Activated CD4-positive, alpha-beta T cell treated with anti-CD3 and anti-CD28 coated beads, Interleukin-2, amount 10 ng/mL, durations not matched to agents 24 days and 14 days (primary cell): ENCODE results near the gene MGAT4A. TPM values are rescaled to one million over a fixed set of nuclear protein-coding genes. Genes with fewer than 3 reads are reported as not detected.
"Not testable (repeated sequence)": the region's sequence is repeated elsewhere in the genome, so short reads cannot be mapped to it uniquely, and the experiment has no call there.

Experiments used
- DNase-seq: peaks from one replicate; pipeline ENCODE4 v3.0.0; 2022
- H3K27ac Mint-ChIP-seq: one replicate; pipeline ENCODE4 v1.8.0; 2022; ENCODE audit warnings: mild to moderate bottlenecking, mixed read lengths
- H3K27me3 Mint-ChIP-seq: one replicate; pipeline ENCODE4 v1.8.0; 2022; ENCODE audit warnings: mixed read lengths
- H3K36me3 Mint-ChIP-seq: one replicate; pipeline ENCODE4 v1.8.0; 2022; ENCODE audit warnings: low read depth, mild to moderate bottlenecking, mixed read lengths
- H3K4me1 Mint-ChIP-seq: one replicate; pipeline ENCODE4 v1.8.0; 2021; ENCODE audit warnings: mixed read lengths
- H3K4me3 Mint-ChIP-seq: one replicate; pipeline ENCODE4 v1.8.0; 2022; ENCODE audit warnings: mild to moderate bottlenecking, moderate library complexity, mixed read lengths
- H3K9me3 Mint-ChIP-seq: one replicate; pipeline ENCODE4 v1.8.0; 2021; ENCODE audit warnings: mixed read lengths
- intact Hi-C: fragments of 100-400 bp; cut with micrococcal nuclease; formaldehyde crosslinking; loops from one replicate; pipeline ENCODE4 v1.15.1; 2023
- total RNA-seq: library from RNA; stranded (reverse); gene quantifications from 2 replicates; pipeline ENCODE4 v1.2.3, GENCODE V29; 2022

MGAT4A gene
- total RNA-seq, 1 donor from 2014 or later, result 49.2 TPM

DNA sequence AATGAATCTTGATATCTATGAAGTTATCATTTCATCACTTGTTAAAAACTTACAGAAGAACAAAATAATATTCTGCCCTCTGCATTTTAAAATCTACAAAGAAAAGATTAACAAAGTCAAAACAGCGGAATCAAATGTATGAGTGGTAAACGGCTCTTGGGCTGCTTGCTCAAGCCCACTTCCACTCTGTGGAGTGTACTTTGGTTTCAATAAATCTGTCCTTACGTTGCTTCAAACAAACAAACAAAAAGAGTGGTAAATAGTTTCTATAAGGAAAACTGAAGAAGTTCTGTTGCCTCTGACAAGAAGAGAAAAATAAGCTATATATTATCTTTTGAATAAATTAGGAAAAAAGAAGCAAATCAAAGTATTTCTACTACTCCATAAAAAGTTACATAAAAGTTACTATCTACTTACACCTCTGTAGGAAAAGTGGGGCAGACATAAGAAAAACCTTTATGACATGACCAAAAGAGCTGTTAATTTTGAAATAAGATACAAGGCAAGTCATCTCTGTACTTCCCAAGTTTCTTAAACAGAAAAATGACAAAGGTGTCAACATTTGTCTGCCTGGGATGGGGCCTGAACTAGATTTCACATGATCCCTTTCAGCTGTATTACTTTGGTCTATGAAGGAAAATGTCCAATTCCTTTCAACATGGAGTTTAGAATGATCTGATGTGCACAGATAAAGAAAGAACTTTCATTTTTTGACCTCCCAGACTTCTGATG, 56.5 kb downstream of the MGAT4A start:
- Mint-ChIP-seq H3K36me3 (peaks cover 62% of the 10 kb centered on the region), H3K27me3 (no peaks in the 10 kb centered on the region), H3K4me3 (no peak overlapping the region), H3K9me3 (peaks cover 16% of the 10 kb centered on the region), H3K4me1 (peaks cover 23% of the 10 kb centered on the region), H3K27ac (peak overlapping the region; percentile 52)
- intact Hi-C loops, result no loop called here
- DNase-seq, result no peak

DNA sequence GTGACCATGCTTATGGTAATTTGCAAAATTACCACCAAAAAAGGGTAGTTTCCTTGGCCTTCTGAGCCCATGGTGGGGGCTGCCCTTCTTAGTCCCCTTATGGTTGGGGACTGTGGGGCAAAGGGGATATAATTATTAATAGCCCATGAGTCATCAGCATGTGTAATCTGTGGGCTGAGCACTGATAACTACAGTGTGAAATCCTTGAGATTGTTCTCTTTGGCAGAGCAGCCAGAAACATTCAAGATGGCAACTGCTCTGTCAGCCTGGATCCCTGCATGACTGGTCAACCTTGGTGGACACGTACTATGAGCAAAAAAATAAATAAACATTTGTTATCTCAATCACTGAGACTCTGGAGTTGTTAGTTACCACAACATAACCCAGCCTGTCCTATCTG, 61.3 kb downstream of the MGAT4A start:
- peaks cover 40% of the 10 kb centered on the region for H3K4me1 Mint-ChIP-seq
- intact Hi-C loops, result loop anchor here (10.0 kb wide), 1 partner anchor 485 kb away; the partner anchor contains the start of genes LIPT1 and TSGA10
- H3K27ac Mint-ChIP-seq, result no peak overlapping the region
- no peaks in the 10 kb centered on the region for H3K27me3 Mint-ChIP-seq
- no peak for DNase-seq
- no peak overlapping the region for H3K4me3 Mint-ChIP-seq
- peaks cover 33% of the 10 kb centered on the region for H3K9me3 Mint-ChIP-seq
- peaks cover 90% of the 10 kb centered on the region for H3K36me3 Mint-ChIP-seq

DNA sequence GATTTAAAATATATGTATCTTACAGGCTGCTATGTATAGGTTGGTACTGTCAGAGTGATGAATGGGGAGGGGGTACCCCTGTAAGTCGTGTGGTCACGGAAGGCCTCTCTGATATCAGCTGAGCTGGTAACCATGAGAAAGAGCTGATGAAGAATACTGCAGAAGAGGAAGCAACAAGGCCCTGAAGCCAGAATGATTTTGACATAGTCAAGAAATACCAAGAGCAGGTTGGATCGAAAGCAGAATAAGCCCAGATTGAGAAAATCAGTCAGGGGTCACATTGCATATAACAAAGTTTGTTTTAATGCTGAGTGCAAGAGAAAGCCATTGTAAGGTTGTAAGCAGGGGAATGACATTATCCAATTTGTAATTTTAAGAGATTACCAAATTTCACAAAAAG, 65.3 kb downstream of the MGAT4A start:
- Mint-ChIP-seq H3K36me3 (peaks cover 67% of the 10 kb centered on the region), H3K9me3 (peaks cover 20% of the 10 kb centered on the region), H3K27ac (peak overlapping the region; percentile 75), H3K4me1 (peaks cover 52% of the 10 kb centered on the region), H3K27me3 (no peaks in the 10 kb centered on the region), H3K4me3 (peak overlapping the region; percentile 19)
- intact Hi-C loops, result loop anchor here (10.0 kb wide), 1 partner anchor 489 kb away; the partner anchor contains the start of genes LIPT1 and TSGA10
- no peak for DNase-seq

DNA sequence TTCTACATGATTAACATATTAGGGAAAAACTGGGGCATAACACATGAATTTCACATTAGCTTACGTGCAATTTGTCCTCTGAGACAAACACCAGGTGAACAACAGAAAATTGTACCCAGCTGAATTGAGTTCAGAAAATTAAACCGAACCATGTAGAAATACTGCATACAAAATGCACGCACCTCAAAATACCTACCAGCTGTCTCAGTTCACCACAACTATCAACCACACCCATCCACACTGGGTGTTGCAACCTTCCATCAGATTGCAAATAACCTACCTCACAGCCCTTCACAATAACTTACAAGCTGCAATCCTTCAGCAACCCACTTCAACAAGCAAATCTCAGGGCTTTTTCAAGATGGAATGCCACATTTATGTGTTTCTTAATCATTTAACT, 66.6 kb downstream of the MGAT4A start:
- no peaks in the 10 kb centered on the region for H3K27me3 Mint-ChIP-seq
- peak overlapping the region; percentile 100 for H3K27ac Mint-ChIP-seq
- intact Hi-C loops, result loop anchor here (10.0 kb wide), 1 partner anchor 490 kb away; the partner anchor contains the start of genes LIPT1 and TSGA10
- peak overlapping the region; percentile 39 for H3K4me3 Mint-ChIP-seq
- peak; percentile 88 for DNase-seq
- peaks cover 21% of the 10 kb centered on the region for H3K9me3 Mint-ChIP-seq
- peaks cover 59% of the 10 kb centered on the region for H3K4me1 Mint-ChIP-seq
- H3K36me3 Mint-ChIP-seq, result peaks cover 62% of the 10 kb centered on the region

DNA sequence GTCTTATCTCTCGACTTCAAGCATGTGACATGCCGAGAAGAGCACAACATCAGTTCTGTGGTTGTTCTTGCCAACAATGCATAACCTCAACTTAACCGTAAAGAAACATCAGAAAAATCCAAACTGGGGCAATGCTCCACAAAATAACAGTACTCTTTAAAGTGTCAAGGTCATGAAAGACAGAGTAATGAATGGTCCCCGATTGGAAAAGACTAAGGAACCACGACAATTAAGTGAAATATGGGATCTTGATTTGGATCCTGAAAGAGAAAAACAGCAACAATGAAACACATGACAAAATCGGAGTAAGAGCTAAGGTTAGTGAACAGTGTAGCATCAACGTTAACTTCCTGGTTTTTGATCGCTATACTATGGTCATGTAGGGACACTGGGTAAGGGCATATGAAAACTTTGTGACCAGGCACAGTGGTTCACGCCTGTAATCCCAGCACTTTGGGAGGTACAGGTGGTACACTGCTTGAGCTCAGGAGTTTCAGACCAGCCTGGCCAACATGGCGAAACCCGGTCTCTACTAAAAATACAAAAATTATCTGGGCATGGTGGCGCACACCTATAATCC, 67.3 kb downstream of the MGAT4A start:
- H3K4me3 Mint-ChIP-seq, result peak overlapping the region; percentile 97
- DNase-seq, result peak; percentile 80
- H3K4me1 Mint-ChIP-seq, result peaks cover 60% of the 10 kb centered on the region
- H3K27me3 Mint-ChIP-seq, result no peaks in the 10 kb centered on the region
- intact Hi-C loops, result loop anchor here (1.0 to 10.0 kb wide), 4 partner anchors 29 to 491 kb away; partner anchors contain the start of genes LIPT1 and TSGA10
- H3K27ac Mint-ChIP-seq, result peak overlapping the region; percentile 100
- H3K36me3 Mint-ChIP-seq, result peaks cover 56% of the 10 kb centered on the region
- H3K9me3 Mint-ChIP-seq, result peaks cover 21% of the 10 kb centered on the region

DNA sequence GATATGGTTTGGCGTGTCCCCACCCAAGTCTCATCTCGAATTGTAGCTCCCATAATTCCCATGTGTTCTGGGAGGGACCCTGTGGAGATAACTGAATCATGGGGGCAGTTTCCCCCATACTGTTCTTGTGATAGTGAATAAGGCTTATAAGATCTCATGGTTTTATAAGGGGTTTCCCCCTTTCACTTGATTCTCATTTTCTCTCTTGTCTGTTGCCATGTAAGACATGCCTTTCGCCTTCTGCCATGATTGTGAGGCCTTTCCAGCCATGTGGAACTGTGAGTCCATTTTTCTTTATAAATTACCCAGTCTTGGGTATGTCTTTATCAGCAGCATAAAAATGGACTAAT, 71.5 kb downstream of the MGAT4A start:
- not testable (repeated sequence) for H3K9me3 Mint-ChIP-seq, DNase-seq, H3K27me3 Mint-ChIP-seq
- peaks cover 29% of the 10 kb centered on the region for H3K36me3 Mint-ChIP-seq
- peaks cover 64% of the 10 kb centered on the region for H3K4me1 Mint-ChIP-seq
- intact Hi-C loops, result loop anchor here (1.0 to 2.0 kb wide), 2 partner anchors 70 to 677 kb away; partner anchors contain the start of genes EIF5B and TXNDC9
- peak overlapping the region; percentile 95 for H3K27ac Mint-ChIP-seq
- peak overlapping the region; percentile 82 for H3K4me3 Mint-ChIP-seq

DNA sequence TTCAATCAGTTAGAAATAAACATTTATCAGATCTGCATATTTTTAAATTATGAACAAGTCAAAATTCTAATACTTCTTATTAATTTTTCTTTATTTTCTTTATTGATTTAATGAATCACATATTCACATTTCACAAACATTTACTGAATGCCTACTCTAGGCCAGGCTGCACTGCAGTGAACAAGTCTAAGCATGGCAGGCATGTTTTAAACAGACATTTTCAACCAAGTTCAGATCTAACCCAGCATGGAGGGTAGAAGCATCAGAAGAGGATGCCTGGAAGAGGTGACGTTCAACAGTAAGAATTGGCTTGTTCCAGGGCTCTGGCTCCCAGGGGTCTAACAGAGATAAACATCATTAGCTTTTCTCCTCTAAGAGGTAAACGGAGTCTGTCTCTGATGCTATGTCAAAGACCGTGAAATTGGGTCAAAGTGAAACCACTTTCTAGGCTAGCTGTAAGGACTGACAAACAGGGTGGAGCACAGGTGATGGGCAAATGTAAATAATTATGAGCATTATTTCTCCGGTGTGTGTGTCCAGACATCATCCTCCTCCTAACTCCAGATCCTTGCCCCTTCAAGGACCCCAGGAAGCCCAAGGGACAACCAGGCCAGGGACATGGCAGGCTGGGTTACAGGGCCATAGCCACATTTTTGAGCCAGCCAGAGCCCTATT, 72.0 kb downstream of the MGAT4A start:
- Mint-ChIP-seq H3K36me3 (peaks cover 32% of the 10 kb centered on the region), H3K4me1 (peaks cover 65% of the 10 kb centered on the region), H3K9me3 (peaks cover 4% of the 10 kb centered on the region), H3K27ac (peak overlapping the region; percentile 95), H3K27me3 (no peaks in the 10 kb centered on the region), H3K4me3 (peak overlapping the region; percentile 82)
- intact Hi-C loops, result loop anchor here (1.0 to 2.0 kb wide), 2 partner anchors 70 to 678 kb away; partner anchors contain the start of genes EIF5B and TXNDC9
- peak; percentile 77 for DNase-seq

DNA sequence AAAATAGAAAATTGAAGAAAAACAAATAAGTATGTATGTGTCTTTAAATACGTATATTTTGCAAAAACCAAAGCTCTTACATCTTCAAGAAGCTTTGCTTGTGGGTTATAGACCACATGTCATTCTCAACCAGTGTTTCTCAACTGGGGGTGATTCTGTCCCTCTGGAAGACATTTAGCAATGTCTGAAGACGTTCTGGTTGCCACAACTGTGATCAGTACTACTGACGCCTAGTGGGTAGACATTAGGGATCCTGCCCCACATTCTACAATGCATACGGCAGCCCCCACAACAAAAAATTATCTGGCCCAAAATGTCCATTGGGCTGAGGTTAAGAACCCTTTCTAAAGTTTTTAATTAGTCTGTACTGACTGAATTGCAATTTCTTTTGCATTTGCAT, 74.1 kb downstream of the MGAT4A start:
- H3K9me3 Mint-ChIP-seq, result peaks cover 4% of the 10 kb centered on the region
- peak; percentile 79 for DNase-seq
- H3K36me3 Mint-ChIP-seq, result peaks cover 43% of the 10 kb centered on the region

DNA sequence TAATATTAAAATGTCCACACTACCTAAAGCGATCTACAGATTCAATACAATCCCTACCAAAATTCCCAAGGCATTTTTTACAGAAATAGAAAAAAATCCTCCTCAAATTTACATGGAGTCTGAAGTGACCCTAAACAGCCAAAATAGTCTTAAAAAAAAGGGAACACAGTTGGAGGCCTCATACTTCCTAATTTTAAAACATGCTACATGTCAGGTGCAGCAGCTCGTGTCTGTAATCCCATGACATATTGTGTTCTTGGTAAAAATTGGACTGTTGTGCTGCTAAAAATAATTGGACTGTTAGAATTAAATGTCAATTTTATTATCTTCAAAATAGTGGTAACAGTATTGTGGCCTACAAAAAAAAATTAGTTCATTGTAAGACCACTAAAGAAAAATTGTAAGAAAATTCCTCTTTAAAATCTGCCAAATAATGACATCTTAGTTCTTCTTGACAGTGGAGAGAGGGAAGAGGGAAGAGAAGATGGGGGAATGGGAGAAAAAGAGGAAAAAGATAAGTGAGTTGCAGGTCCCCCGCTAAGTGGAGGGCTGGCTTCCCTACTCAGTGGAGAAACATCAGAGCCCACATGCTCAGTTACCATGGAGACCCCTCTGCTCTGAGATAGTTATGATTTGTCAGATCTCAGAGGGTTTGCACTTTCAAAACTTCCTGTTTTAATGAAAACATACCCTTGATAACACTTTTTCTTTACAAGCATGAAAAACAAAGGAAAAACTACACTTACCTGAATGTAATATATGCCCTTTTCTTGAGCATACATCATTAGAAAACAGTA, 76.0 kb downstream of the MGAT4A start:
- H3K27me3 Mint-ChIP-seq, result no peaks in the 10 kb centered on the region
- DNase-seq, result peak; percentile 72
- peaks cover 46% of the 10 kb centered on the region for H3K36me3 Mint-ChIP-seq
- peak overlapping the region; percentile 36 for H3K4me3 Mint-ChIP-seq
- peak overlapping the region; percentile 43 for H3K27ac Mint-ChIP-seq
- H3K4me1 Mint-ChIP-seq, result peaks cover 71% of the 10 kb centered on the region
- H3K9me3 Mint-ChIP-seq, result peaks cover 5% of the 10 kb centered on the region
- intact Hi-C loops, result no loop called here

More for the DNA sequence above, 74.1 kb downstream of the MGAT4A start:
- Mint-ChIP-seq H3K27me3 (no peaks in the 10 kb centered on the region), H3K4me3 (peak overlapping the region; percentile 61), H3K27ac (peak overlapping the region; percentile 83), H3K4me1 (peaks cover 70% of the 10 kb centered on the region)
- intact Hi-C loops, result no loop called here

DNA sequence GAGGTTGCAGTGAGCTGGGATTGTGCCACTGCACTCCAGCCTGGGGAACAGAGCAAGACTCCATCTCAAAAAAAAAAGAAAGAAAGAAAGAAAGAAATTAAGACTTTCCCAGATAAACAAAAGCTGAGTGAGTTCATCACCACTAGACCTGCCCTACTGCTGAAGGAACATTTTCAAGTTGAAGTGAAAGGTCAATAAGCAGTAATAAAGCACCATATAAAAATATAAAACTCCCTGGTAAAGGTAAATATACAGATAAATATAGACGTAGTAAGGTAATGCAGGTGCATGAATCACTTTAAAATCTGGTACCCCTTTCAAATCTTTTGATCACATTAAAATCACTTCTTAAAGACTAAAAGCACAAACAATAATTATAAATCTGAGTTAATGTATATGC, 79.9 kb downstream of the MGAT4A start:
- Mint-ChIP-seq H3K4me1 (peaks cover 60% of the 10 kb centered on the region), H3K27me3 (no peaks in the 10 kb centered on the region), H3K4me3 (no peak overlapping the region), H3K9me3 (peaks cover 6% of the 10 kb centered on the region), H3K36me3 (peaks cover 58% of the 10 kb centered on the region), H3K27ac (no peak overlapping the region)
- intact Hi-C loops, result no loop called here
- DNase-seq, result no peak

DNA sequence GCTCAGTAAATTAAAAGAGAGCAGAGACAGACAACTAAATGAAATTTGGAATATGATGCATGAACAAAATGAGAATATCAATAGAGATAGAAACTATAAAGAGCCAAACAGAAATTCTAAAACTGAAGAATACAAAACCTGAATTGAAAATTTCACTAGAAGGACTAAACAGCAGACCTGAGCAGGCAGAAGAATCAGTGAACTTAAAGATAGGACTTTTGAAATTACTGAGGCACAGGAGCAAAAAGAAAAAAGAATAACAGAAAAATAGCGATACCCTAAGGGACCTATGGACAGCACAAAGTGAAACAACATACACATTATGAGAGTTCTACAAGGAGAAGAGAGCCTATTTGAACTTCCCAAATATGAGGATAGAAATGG, 80.9 kb downstream of the MGAT4A start:
- no peak for DNase-seq
- Mint-ChIP-seq H3K27me3 (no peaks in the 10 kb centered on the region), H3K9me3 (peaks cover 6% of the 10 kb centered on the region), H3K27ac (peak overlapping the region; percentile 45), H3K4me3 (no peak overlapping the region), H3K36me3 (peaks cover 59% of the 10 kb centered on the region), H3K4me1 (peaks cover 52% of the 10 kb centered on the region)
- intact Hi-C loops, result loop anchor here (1.0 to 2.0 kb wide), 4 partner anchors 13 to 416 kb away; no protein-coding TSS in a partner anchor

DNA sequence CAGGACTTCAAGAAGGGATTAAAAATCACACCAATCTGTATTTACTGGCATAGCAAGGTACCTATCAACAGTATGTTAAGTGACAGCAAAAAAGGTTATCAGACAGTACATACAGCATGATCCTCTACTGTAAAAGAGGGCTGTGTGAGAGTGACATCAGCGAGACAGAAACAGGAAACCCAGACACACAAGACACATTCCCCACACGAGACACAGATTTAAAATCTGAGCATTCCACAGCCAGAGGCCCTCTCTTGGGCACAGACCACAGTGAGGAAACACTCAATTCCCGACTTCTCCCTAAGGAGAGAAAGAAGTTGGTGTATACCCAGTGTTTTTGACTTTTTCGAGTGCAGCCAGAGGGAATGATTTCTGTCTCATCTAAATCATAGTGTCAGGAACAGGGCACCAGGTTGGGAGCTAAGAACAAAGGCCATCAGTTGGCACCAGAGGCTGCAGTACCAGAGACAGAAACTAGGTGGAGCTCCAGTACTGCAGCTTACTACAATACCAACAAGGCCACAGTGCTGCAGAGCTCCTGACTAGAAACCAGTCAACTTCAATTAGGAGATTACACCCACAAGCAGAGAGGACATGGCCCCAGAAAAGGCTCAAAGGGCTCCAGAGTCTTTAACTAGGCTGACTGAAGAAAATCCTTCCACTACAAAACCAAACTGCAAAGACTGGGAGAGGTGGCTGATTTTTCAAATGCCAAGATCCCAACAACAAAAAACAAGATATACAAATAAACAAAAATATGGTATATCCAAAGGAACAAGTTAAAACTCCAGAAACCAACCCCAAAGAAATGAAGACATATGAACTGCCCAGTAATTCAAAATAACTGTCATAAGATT, 81.6 kb downstream of the MGAT4A start:
- H3K4me1 Mint-ChIP-seq, result peaks cover 47% of the 10 kb centered on the region
- H3K36me3 Mint-ChIP-seq, result peaks cover 58% of the 10 kb centered on the region
- intact Hi-C loops, result loop anchor here (1.0 to 2.0 kb wide), 4 partner anchors 12 to 417 kb away; no protein-coding TSS in a partner anchor
- peak; percentile 94 for DNase-seq
- peak overlapping the region; percentile 48 for H3K27ac Mint-ChIP-seq
- peaks cover 6% of the 10 kb centered on the region for H3K9me3 Mint-ChIP-seq
- no peaks in the 10 kb centered on the region for H3K27me3 Mint-ChIP-seq
- no peak overlapping the region for H3K4me3 Mint-ChIP-seq
